GM12878 (cell line): Measurements from ENCODE around the gene C16orf78. TPM values are rescaled to one million over a fixed set of nuclear protein-coding genes. Genes with fewer than 3 reads are reported as not detected.

ENCODE experiments used
- ATF7 ChIP-seq: fragments of 450-650 bp; IDR thresholded peaks from 2 replicates; pipeline ENCODE4 v1.6.1; 2016; ENCODE audit warnings: low read depth, mild to moderate bottlenecking
- CBX3 ChIP-seq: fragments of 200-600 bp; sonication (generic); IDR thresholded peaks from 2 replicates; pipeline ENCODE4 v1.6.1; 2016; ENCODE audit warnings: low read depth, borderline replicate concordance
- EED ChIP-seq: sonication (generic); IDR thresholded peaks from 2 replicates; pipeline ENCODE4 v1.6.1; 2016; ENCODE audit warnings: antibody characterized with exemption, low read depth
- EGR1 ChIP-seq, 2 experiments: IDR thresholded peaks; 1 replicate in 1 of 2; 2 replicates in 1 of 2; pipeline ENCODE4 v1.6.1; 2011 to 2012; ENCODE audit warnings: low read depth in 2 of 2, low read length in 2 of 2, borderline replicate concordance in 1 of 2, mild to moderate bottlenecking in 1 of 2, moderate library complexity in 1 of 2
- KAT2A ChIP-seq: conservative IDR thresholded peaks from 2 replicates; pipeline ENCODE4 v1.6.1; 2011; ENCODE audit warnings: low read depth, low read length; ENCODE audit not compliant: control insufficient read depth
- RELA ChIP-seq: fragments of 450-650 bp; IDR thresholded peaks from 2 replicates; pipeline ENCODE4 v1.8.0; 2014; ENCODE audit warnings: borderline replicate concordance; ENCODE audit not compliant: partially characterized antibody
- SREBF1 ChIP-seq: IDR thresholded peaks from 2 replicates; pipeline ENCODE4 v1.6.1; 2012; ENCODE audit warnings: mild to moderate bottlenecking, low read length
- SREBF2 ChIP-seq: IDR thresholded peaks from 2 replicates; pipeline ENCODE4 v1.6.1; 2012; ENCODE audit warnings: mild to moderate bottlenecking, low read length
- ZNF384 ChIP-seq: IDR thresholded peaks from 2 replicates; pipeline ENCODE4 v1.6.1; 2012; ENCODE audit warnings: low read depth, mild to moderate bottlenecking, low read length, improper control_type of control experiment, borderline replicate concordance
- polyA plus RNA-seq, 11 experiments: library from polyadenylated mRNA; depleted of rRNA in 4 of 11; unstranded in 6 of 11; stranded (reverse) in 5 of 11; fragments of >200 nt; fragmentation: Nextera tagmentation in 4 of 11; fragmentation: Illumina TruSeq in 1 of 11; extraction: Ambion mirVana in 4 of 11; extraction: Trizol in 1 of 11; gene quantifications; 1 replicate in 1 of 11; 2 replicates in 10 of 11; pipeline versions ENCODE4 v1.2.1 to v1.2.3, GENCODE V29; 2011 to 2016; ENCODE audit warnings: inconsistent platforms in 2 of 11, missing spikeins in 2 of 11, low read depth in 1 of 11
- total RNA-seq, 4 experiments: library from RNA; depleted of rRNA in 3 of 4; stranded (reverse); fragments of >200 nt in 3 of 4; fragmentation: Illumina TruSeq in 1 of 4; extraction: Trizol in 1 of 4; gene quantifications; 2 replicates each; pipeline versions ENCODE4 v1.2.1 to v1.2.3, GENCODE V29; 2013 to 2021
- TF ChIP-seq, protein P1 (sequence below): IDR thresholded peaks from 2 replicates; pipeline ENCODE4 v1.6.1; 2012; ENCODE audit warnings: improper control_type of control experiment, low read depth, low read length; ENCODE audit not compliant: insufficient replicate concordance

C16orf78 gene
- total and polyA plus RNA-seq, 10 of the 15 experiments (the other 5 are each of a cell fraction or from before 2014, with no cell fraction given) = not detected

DNA sequence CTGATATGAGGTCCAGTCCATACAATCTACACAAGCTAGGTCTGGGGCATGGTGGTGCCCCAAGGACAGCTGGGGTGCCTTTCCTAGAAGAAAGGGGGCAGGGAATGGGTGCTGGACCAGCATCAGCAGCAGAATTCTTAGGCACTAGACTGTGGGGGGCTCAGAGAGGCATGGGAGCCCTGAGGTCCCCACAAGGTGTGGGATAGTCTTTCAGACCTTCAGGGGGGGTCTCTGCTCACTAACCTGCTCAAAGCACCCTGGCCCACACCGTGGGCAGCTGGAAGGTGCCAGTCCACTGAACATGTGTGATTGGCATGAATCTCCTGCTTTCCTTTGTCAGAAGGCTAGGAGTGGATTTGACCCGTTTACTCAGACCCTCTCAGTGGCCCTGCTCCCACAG, 26.1 kb upstream of the C16orf78 start (continued):
- TF ChIP-seq, protein P1, sequence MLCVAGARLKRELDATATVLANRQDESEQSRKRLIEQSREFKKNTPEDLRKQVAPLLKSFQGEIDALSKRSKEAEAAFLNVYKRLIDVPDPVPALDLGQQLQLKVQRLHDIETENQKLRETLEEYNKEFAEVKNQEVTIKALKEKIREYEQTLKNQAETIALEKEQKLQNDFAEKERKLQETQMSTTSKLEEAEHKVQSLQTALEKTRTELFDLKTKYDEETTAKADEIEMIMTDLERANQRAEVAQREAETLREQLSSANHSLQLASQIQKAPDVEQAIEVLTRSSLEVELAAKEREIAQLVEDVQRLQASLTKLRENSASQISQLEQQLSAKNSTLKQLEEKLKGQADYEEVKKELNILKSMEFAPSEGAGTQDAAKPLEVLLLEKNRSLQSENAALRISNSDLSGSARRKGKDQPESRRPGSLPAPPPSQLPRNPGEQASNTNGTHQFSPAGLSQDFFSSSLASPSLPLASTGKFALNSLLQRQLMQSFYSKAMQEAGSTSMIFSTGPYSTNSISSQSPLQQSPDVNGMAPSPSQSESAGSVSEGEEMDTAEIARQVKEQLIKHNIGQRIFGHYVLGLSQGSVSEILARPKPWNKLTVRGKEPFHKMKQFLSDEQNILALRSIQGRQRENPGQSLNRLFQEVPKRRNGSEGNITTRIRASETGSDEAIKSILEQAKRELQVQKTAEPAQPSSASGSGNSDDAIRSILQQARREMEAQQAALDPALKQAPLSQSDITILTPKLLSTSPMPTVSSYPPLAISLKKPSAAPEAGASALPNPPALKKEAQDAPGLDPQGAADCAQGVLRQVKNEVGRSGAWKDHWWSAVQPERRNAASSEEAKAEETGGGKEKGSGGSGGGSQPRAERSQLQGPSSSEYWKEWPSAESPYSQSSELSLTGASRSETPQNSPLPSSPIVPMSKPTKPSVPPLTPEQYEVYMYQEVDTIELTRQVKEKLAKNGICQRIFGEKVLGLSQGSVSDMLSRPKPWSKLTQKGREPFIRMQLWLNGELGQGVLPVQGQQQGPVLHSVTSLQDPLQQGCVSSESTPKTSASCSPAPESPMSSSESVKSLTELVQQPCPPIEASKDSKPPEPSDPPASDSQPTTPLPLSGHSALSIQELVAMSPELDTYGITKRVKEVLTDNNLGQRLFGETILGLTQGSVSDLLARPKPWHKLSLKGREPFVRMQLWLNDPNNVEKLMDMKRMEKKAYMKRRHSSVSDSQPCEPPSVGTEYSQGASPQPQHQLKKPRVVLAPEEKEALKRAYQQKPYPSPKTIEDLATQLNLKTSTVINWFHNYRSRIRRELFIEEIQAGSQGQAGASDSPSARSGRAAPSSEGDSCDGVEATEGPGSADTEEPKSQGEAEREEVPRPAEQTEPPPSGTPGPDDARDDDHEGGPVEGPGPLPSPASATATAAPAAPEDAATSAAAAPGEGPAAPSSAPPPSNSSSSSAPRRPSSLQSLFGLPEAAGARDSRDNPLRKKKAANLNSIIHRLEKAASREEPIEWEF = no peak
- TF ChIP-seq SREBF1 = no peak
- TF ChIP-seq CBX3 = no peak
- TF ChIP-seq ATF7 = no peak
- no peak for TF ChIP-seq KAT2A
- TF ChIP-seq EED = no peak
- no peak for TF ChIP-seq EGR1 (IDR thresholded peaks at IDR 0.05; ENCODE audit: borderline replicate concordance in 1 of 2, low read depth in 2 of 2, low read length in 2 of 2)
- no peak for TF ChIP-seq SREBF2
- no peak for TF ChIP-seq ZNF384
- TF ChIP-seq RELA = no peak
- TF ChIP-seq, all 136 proteins: peak for 0
